Cardiac muscle cell (in vitro differentiated cells and primary cell): ENCODE measurements around the gene NUP160. TPM values are rescaled to one million over a fixed set of nuclear protein-coding genes. Genes with fewer than 3 reads are reported as not detected.
"Not testable (repeated sequence)": the region's sequence is repeated elsewhere in the genome, so short reads cannot be mapped to it uniquely, and the experiment has no call there.

ENCODE experiments used
- DNase-seq, 2 donors: peaks; one replicate each; pipeline versions ENCODE4 v3.0.0 to v3.0.0-alpha.2; 2010 to 2017; ENCODE audit warnings: low read depth in 1 of 2, low spot score in 1 of 2
- H3K27ac ChIP-seq: fragments of 200-600 bp; sonication (generic); 2 replicates; pipeline ENCODE4 v1.5.1; 2016
- H3K27me3 ChIP-seq: fragments of 200-600 bp; sonication (generic); 2 replicates; pipeline ENCODE4 v1.6.0; 2016; ENCODE audit warnings: control low read depth
- H3K36me3 ChIP-seq: fragments of 200-600 bp; sonication (generic); 2 replicates; pipeline ENCODE4 v1.5.1; 2016; ENCODE audit warnings: control low read depth
- H3K4me1 ChIP-seq: fragments of 200-600 bp; sonication (generic); 2 replicates; pipeline ENCODE4 v1.8.1; 2017; ENCODE audit warnings: low read depth, mild to moderate bottlenecking, mixed run types
- H3K4me3 ChIP-seq: fragments of 200-600 bp; sonication (generic); 2 replicates; pipeline ENCODE4 v1.5.1; 2016; ENCODE audit warnings: mild to moderate bottlenecking
- H3K9me3 ChIP-seq: fragments of 200-600 bp; sonication (generic); 2 replicates; pipeline ENCODE4 v1.5.1; 2017; ENCODE audit warnings: low read depth, mild to moderate bottlenecking, control low read depth
- CTCF ChIP-seq: IDR thresholded peaks from 2 replicates; pipeline ENCODE4 v1.5.1; 2012; ENCODE audit warnings: low read depth, mild to moderate bottlenecking, low read length
- polyA plus RNA-seq: library from polyadenylated mRNA; unstranded; fragments of >200 nt; fragmentation: Nextera tagmentation; extraction: Ambion mirVana; gene quantifications from 2 replicates; pipeline ENCODE4 v1.2.1, GENCODE V29; 2016
- total RNA-seq: library from RNA; depleted of rRNA; stranded (reverse); fragments of >200 nt; gene quantifications from 2 replicates; pipeline ENCODE4 v1.2.3, GENCODE V29; 2016

NUP160 gene
- total and polyA plus RNA-seq, 2 experiments from 2014 or later: 15.9 to 26.7 TPM

GRCh38 chr11:47842749-47843148 lies 5.4 kb downstream of the NUP160 start:
- H3K4me3 ChIP-seq: no peak overlapping the region
- peaks cover 49% of the 10 kb centered on the region for H3K36me3 ChIP-seq
- TF ChIP-seq CTCF: no peak
- peaks cover 10% of the 10 kb centered on the region for H3K4me1 ChIP-seq
- no peak overlapping the region for H3K27ac ChIP-seq
- DNase-seq: no peak
- no peaks in the 10 kb centered on the region for H3K9me3 ChIP-seq
- no peaks in the 10 kb centered on the region for H3K27me3 ChIP-seq

- Histone ChIP-seq H3K4me3 (no peak overlapping the region), H3K36me3 (peaks cover 88% of the 10 kb centered on the region), H3K4me1 (no peaks in the 10 kb centered on the region), H3K27me3 (no peaks in the 10 kb centered on the region), H3K9me3 (no peaks in the 10 kb centered on the region), H3K27ac (no peak overlapping the region)
- DNase-seq: no peak
- TF ChIP-seq CTCF: no peak
Observed at GRCh38 chr11:47837929-47838328, 10.2 kb downstream of the NUP160 start.

- Histone ChIP-seq H3K36me3 (peaks cover 86% of the 10 kb centered on the region), H3K27me3 (no peaks in the 10 kb centered on the region), H3K4me3 (no peak overlapping the region), H3K4me1 (no peaks in the 10 kb centered on the region), H3K9me3 (no peaks in the 10 kb centered on the region), H3K27ac (no peak overlapping the region)
- no peak for DNase-seq
- no peak for TF ChIP-seq CTCF
Observed at GRCh38 chr11:47837292-47837691, 10.9 kb downstream of the NUP160 start.

GRCh38 chr11:47830013-47830412 lies 18.1 kb downstream of the NUP160 start:
- H3K27ac ChIP-seq, H3K4me3 ChIP-seq, DNase-seq, H3K27me3 ChIP-seq, H3K4me1 ChIP-seq, H3K9me3 ChIP-seq: not testable (repeated sequence)
- peaks cover 27% of the 10 kb centered on the region for H3K36me3 ChIP-seq

- DNase-seq: no peak
- H3K27me3 ChIP-seq: no peaks in the 10 kb centered on the region
- no peak overlapping the region for H3K4me3 ChIP-seq
- H3K9me3 ChIP-seq: no peaks in the 10 kb centered on the region
- no peak for TF ChIP-seq CTCF
- H3K27ac ChIP-seq: no peak overlapping the region
- no peaks in the 10 kb centered on the region for H3K4me1 ChIP-seq
- peaks cover 10% of the 10 kb centered on the region for H3K36me3 ChIP-seq
Observed at GRCh38 chr11:47828284-47828683, 19.9 kb downstream of the NUP160 start.

GRCh38 chr11:47822664-47823063 lies 25.5 kb downstream of the NUP160 start:
- DNase-seq, H3K27me3 ChIP-seq, H3K4me1 ChIP-seq: not testable (repeated sequence)

GRCh38 chr11:47819743-47820142 lies 28.4 kb downstream of the NUP160 start:
- Histone ChIP-seq H3K4me1 (no peaks in the 10 kb centered on the region), H3K9me3 (no peaks in the 10 kb centered on the region), H3K4me3 (no peak overlapping the region), H3K27ac (no peak overlapping the region), H3K36me3 (peaks cover 35% of the 10 kb centered on the region), H3K27me3 (no peaks in the 10 kb centered on the region)
- DNase-seq: no peak
- no peak for TF ChIP-seq CTCF

More at GRCh38 chr11:47822664-47823063, 25.5 kb downstream of the NUP160 start:
- H3K4me3 ChIP-seq, H3K9me3 ChIP-seq, H3K27ac ChIP-seq: not testable (repeated sequence)
- peaks cover 26% of the 10 kb centered on the region for H3K36me3 ChIP-seq
